Neural cell (in vitro differentiated cells): ENCODE data around the gene AGPAT4. TPM values are rescaled to one million over a fixed set of nuclear protein-coding genes. Genes with fewer than 3 reads are reported as not detected.

Experiments used
- H2AFZ ChIP-seq: fragments of 200-600, 300-800 bp; sonication (generic), shearing (Covaris generic); 2 replicates; pipeline ENCODE4 v1.6.0; 2014; ENCODE audit warnings: low read depth, mild to moderate bottlenecking, antibody characterized with exemption, low read length, moderate library complexity
- H3F3A ChIP-seq: fragments of 200-600 bp; shearing (Covaris generic); 2 replicates; pipeline ENCODE4 v1.6.1; 2016; ENCODE audit warnings: mild to moderate bottlenecking, moderate library complexity, mixed read lengths, antibody characterized with exemption, low read length; ENCODE audit not compliant: insufficient read depth, poor library complexity, severe bottlenecking
- H3K27ac ChIP-seq: fragments of 200-600, 300-800 bp; sonication (generic), shearing (Covaris generic); 2 replicates; pipeline ENCODE4 v1.5.1; 2014; ENCODE audit warnings: mild to moderate bottlenecking, low read length, moderate library complexity
- H3K27me3 ChIP-seq: fragments of 300-800, 200-600 bp; sonication (generic), shearing (Covaris generic); 2 replicates; pipeline ENCODE4 v1.6.0; 2014; ENCODE audit warnings: mild to moderate bottlenecking, low read depth, low read length, moderate library complexity; ENCODE audit not compliant: insufficient read depth
- H3K36me3 ChIP-seq: fragments of 300-800, 200-600 bp; sonication (generic), shearing (Covaris generic); 2 replicates; pipeline ENCODE4 v1.5.1; 2014; ENCODE audit warnings: mild to moderate bottlenecking, antibody characterized with exemption, low read length, moderate library complexity; ENCODE audit not compliant: insufficient read depth
- H3K4me2 ChIP-seq: fragments of 300-800, 200-600 bp; sonication (generic), shearing (Covaris generic); 2 replicates; pipeline ENCODE4 v1.6.0; 2014; ENCODE audit warnings: mild to moderate bottlenecking, low read length
- H3K4me3 ChIP-seq: fragments of 300-800, 200-600 bp; sonication (generic), shearing (Covaris generic); 2 replicates; pipeline ENCODE4 v1.5.1; 2014; ENCODE audit warnings: mild to moderate bottlenecking, low read length, moderate library complexity
- H3K79me2 ChIP-seq: fragments of 200-600 bp; shearing (Covaris generic); replicated peaks from 2 replicates; pipeline ENCODE4 v1.6.0; 2014; ENCODE audit warnings: mild to moderate bottlenecking, low read length, moderate library complexity; ENCODE audit not compliant: insufficient read depth
- H3K9ac ChIP-seq: fragments of 300-800, 200-600 bp; sonication (generic), shearing (Covaris generic); 2 replicates; pipeline ENCODE4 v1.6.1; 2016; ENCODE audit warnings: mild to moderate bottlenecking, low read length, mixed read lengths
- H3K9me2 ChIP-seq: fragments of 200-600 bp; shearing (Covaris generic); 2 replicates; pipeline ENCODE4 v1.6.1; 2016; ENCODE audit warnings: mild to moderate bottlenecking, low read length, mixed read lengths; ENCODE audit not compliant: insufficient read depth
- H3K9me3 ChIP-seq: fragments of 200-600, 300-800 bp; sonication (generic), shearing (Covaris generic); 2 replicates; pipeline ENCODE4 v1.6.1; 2016; ENCODE audit warnings: mild to moderate bottlenecking, mixed run types, low read length, moderate library complexity, mixed read lengths
- H4K20me1 ChIP-seq: fragments of 200-600 bp; shearing (Covaris generic); 2 replicates; pipeline ENCODE4 v1.6.1; 2016; ENCODE audit warnings: mild to moderate bottlenecking, mixed run types; ENCODE audit not compliant: insufficient read depth
- CTCF ChIP-seq: fragments of 450-650 bp; IDR thresholded peaks from 2 replicates; pipeline ENCODE4 v1.5.1; 2014; ENCODE audit warnings: antibody characterized with exemption, mild to moderate bottlenecking, moderate library complexity; ENCODE audit not compliant: poor library complexity, severe bottlenecking
- EP300 ChIP-seq: fragments of 450-650 bp; conservative IDR thresholded peaks from 2 replicates; pipeline ENCODE4 v1.6.1; 2014; ENCODE audit warnings: antibody characterized with exemption, mild to moderate bottlenecking, moderate library complexity; ENCODE audit not compliant: poor library complexity, severe bottlenecking
- EZH2 ChIP-seq: fragments of 200-600, 300-800 bp; shearing (Covaris generic), sonication (generic); IDR thresholded peaks from 2 replicates; pipeline ENCODE4 v1.6.1; 2014; ENCODE audit warnings: antibody characterized with exemption, low read length, borderline replicate concordance, mild to moderate bottlenecking; ENCODE audit not compliant: insufficient read depth, poor library complexity, severe bottlenecking
- MXI1 ChIP-seq: fragments of 450-650 bp; conservative IDR thresholded peaks from 2 replicates; pipeline ENCODE4 v1.6.1; 2014; ENCODE audit warnings: antibody characterized with exemption, mild to moderate bottlenecking; ENCODE audit not compliant: poor library complexity, severe bottlenecking
- POLR2AphosphoS5 ChIP-seq: IDR thresholded peaks from 2 replicates; pipeline ENCODE4 v1.6.1; 2012
- RAD21 ChIP-seq: fragments of 450-650 bp; conservative IDR thresholded peaks from 2 replicates; pipeline ENCODE4 v1.6.1; 2014; ENCODE audit warnings: antibody characterized with exemption, mild to moderate bottlenecking, moderate library complexity
- SMC3 ChIP-seq: fragments of 450-650 bp; conservative IDR thresholded peaks from 2 replicates; pipeline ENCODE4 v1.6.1; 2014; ENCODE audit warnings: antibody characterized with exemption, mild to moderate bottlenecking, moderate library complexity; ENCODE audit not compliant: poor library complexity
- TAF1 ChIP-seq: IDR thresholded peaks from 2 replicates; pipeline ENCODE4 v1.6.1; 2012; ENCODE audit warnings: low read depth
- polyA plus RNA-seq: library from polyadenylated mRNA; depleted of rRNA; stranded (reverse); fragments of >200 nt; gene quantifications from 2 replicates; pipeline ENCODE4 v1.2.3, GENCODE V29; 2014
- TF ChIP-seq, protein P1 (sequence below): IDR thresholded peaks from 2 replicates; pipeline ENCODE4 v1.6.1; 2012; ENCODE audit warnings: borderline replicate concordance

The AGPAT4 gene
- polyA plus RNA-seq, 1 donor from 2014 or later = 42.6 TPM

DNA sequence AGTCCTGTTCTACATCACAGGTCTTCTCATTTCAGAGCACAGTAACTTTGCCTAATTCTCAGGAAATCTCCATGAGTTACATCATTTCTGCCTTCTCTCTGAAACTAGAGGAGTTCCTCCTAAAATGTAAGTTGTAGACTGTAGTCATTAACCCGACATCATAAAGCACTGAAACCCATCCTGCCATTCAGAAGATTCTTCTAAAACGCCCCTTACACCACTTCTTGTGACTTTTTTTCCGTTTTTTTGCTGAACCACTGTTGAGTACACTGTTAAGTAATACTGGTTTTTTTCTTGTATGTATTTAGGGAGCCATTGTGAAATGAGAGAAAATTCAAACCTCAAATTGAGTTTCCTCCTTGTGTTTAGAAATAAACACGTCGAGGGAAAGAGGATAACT, 164.9 kb downstream of the AGPAT4 start:
- Histone ChIP-seq H3K4me3 (no peak overlapping the region), H3K4me2 (no peak overlapping the region), H3F3A (no peaks in the 10 kb centered on the region), H3K9me3 (no peaks in the 10 kb centered on the region), H3K27me3 (no peaks in the 10 kb centered on the region), H3K36me3 (peaks cover 9% of the 10 kb centered on the region), H3K9me2 (no peaks in the 10 kb centered on the region), H3K79me2 (no peaks in the 10 kb centered on the region), H4K20me1 (no peaks in the 10 kb centered on the region), H2AFZ (no peak overlapping the region), H3K27ac (no peak overlapping the region), H3K9ac (no peak overlapping the region)
- TF ChIP-seq EP300 = no peak
- no peak for TF ChIP-seq MXI1
- no peak for TF ChIP-seq POLR2AphosphoS5
- TF ChIP-seq EZH2 = no peak
- TF ChIP-seq CTCF = no peak
- TF ChIP-seq SMC3 = no peak
- TF ChIP-seq RAD21 = no peak
- TF ChIP-seq TAF1 = no peak
- TF ChIP-seq, protein P1, sequence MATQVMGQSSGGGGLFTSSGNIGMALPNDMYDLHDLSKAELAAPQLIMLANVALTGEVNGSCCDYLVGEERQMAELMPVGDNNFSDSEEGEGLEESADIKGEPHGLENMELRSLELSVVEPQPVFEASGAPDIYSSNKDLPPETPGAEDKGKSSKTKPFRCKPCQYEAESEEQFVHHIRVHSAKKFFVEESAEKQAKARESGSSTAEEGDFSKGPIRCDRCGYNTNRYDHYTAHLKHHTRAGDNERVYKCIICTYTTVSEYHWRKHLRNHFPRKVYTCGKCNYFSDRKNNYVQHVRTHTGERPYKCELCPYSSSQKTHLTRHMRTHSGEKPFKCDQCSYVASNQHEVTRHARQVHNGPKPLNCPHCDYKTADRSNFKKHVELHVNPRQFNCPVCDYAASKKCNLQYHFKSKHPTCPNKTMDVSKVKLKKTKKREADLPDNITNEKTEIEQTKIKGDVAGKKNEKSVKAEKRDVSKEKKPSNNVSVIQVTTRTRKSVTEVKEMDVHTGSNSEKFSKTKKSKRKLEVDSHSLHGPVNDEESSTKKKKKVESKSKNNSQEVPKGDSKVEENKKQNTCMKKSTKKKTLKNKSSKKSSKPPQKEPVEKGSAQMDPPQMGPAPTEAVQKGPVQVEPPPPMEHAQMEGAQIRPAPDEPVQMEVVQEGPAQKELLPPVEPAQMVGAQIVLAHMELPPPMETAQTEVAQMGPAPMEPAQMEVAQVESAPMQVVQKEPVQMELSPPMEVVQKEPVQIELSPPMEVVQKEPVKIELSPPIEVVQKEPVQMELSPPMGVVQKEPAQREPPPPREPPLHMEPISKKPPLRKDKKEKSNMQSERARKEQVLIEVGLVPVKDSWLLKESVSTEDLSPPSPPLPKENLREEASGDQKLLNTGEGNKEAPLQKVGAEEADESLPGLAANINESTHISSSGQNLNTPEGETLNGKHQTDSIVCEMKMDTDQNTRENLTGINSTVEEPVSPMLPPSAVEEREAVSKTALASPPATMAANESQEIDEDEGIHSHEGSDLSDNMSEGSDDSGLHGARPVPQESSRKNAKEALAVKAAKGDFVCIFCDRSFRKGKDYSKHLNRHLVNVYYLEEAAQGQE = no peak

DNA sequence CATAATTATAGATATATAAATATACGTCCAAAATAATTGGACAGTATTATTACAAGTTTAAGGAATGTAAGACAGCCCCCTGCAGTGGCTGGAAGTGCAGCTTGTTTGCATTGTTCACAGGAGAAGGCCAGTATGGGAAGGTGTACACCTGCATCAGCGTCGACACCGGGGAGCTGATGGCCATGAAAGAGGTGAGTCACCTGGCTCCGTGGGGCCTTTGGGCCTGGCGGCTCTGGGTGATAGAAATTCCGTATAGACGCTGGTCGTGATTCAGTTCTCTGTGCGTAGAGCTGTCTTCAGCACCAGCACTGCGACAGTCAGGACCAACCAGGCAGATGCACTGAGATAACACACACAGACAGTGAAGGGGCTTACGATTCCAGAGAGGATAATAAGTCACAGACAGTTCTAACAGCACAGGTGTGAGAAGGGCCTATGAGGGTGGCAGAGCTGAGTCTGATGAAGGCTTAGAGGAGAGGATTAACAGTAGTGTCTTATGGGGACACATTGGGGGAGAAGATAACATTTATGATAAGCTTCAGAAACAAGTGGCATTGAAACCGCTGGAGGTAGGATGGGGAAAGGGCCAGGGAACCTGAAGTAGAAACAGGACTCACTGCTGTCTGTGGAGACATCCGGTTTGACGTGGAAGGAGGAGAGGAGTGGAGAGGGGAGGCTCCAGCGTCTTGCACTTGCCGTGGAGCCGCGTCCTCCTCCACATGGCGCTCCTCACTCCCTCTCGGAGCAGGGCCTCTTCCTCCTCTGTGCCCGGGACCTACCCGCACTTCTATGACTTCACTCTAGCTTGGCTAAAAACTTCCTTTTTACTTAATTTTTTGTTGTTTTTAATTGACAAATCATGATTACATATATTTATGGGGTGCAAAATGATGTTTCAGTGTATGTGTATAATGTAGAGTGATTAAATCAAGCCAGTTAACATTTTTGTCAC, 165.8 kb downstream of the AGPAT4 start:
- no peaks in the 10 kb centered on the region for H3K27me3 ChIP-seq
- H3K9me3 ChIP-seq = no peaks in the 10 kb centered on the region
- no peak overlapping the region for H3K27ac ChIP-seq
- H2AFZ ChIP-seq = no peak overlapping the region
- no peak overlapping the region for H3K9ac ChIP-seq
- H3K4me2 ChIP-seq = no peak overlapping the region
- no peaks in the 10 kb centered on the region for H3F3A ChIP-seq
- TF ChIP-seq TAF1 (no peak), SMC3 (no peak), MXI1 (no peak), CTCF (no peak), POLR2AphosphoS5 (no peak), EP300 (no peak), EZH2 (no peak), RAD21 (no peak)
- TF ChIP-seq, protein P1 = no peak
- peaks cover 14% of the 10 kb centered on the region for H3K36me3 ChIP-seq
- no peaks in the 10 kb centered on the region for H3K9me2 ChIP-seq
- no peaks in the 10 kb centered on the region for H3K79me2 ChIP-seq
- no peak overlapping the region for H3K4me3 ChIP-seq
- H4K20me1 ChIP-seq = no peaks in the 10 kb centered on the region
